Stimulated activated CD8-positive, alpha-beta memory T cell treated with anti-CD3 and anti-CD28 coated beads, Interleukin-15, amount 100 ng/mL, for 4 hours (primary cell): ENCODE data around the gene SLC35F3.
"Not testable (repeated sequence)": the region's sequence is repeated elsewhere in the genome, so short reads cannot be mapped to it uniquely, and the experiment has no call there.

ENCODE experiments used
- DNase-seq, 2 donors: peaks; one replicate each; pipeline ENCODE4 v3.0.0-alpha.2; 2020; ENCODE audit warnings: low read depth in 2 of 2

Gene SLC35F3

GRCh38 chr1:233904633-233905415, at the start of gene SLC35F3:
Gene SLC35F3 (plus strand): TSS chr1:233904676.
- no peak for DNase-seq

DNA sequence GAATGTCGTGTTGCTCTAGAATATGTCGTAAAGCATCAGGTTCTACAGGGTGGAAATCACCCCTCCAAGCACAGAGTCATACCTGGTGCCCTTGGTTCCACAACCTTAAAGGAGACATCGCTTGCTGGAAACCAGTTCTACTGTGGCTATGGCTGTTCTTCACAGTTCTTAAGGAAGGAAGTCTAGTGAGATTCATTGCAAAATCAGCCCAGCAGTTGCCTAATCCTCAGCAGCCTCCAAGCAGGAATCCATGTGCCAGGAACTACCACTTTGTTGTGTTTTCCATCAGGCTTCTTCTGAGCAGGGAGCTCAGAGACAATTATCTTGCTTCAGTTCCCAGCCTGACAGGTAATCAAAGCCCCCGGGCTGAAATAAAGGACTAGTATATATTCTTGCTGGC, 45.0 kb upstream of the SLC35F3 start:
- DNase-seq, result no peak

- DNase-seq, result no peak
These were observed 40.5 kb upstream of the SLC35F3 start for GRCh38 chr1:233863901-233864545.

- no peak for DNase-seq
These were observed 39.9 kb upstream of the SLC35F3 start for GRCh38 chr1:233864578-233864977.

GRCh38 chr1:233865216-233865615, 39.3 kb upstream of the SLC35F3 start:
- no peak for DNase-seq

DNA sequence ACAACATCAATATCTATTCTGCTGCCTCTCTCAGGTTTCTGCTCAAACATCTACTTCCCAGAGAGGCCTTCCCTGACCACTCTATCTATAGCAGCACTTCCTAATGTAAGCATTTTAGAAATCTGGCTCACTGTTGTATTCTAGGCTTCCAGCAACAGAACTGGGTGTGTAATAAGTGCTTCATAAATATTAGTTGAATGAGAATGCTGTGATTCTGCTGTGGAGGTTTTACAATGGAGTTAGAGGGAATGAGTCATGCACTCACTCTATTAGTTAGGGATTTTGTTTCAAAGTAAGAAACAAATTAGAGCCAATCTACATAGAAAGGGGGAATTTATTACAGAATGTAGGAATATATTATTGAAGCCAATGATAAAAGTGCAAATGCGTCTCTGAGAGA, 38.6 kb upstream of the SLC35F3 start:
- DNase-seq, result no peak

DNA sequence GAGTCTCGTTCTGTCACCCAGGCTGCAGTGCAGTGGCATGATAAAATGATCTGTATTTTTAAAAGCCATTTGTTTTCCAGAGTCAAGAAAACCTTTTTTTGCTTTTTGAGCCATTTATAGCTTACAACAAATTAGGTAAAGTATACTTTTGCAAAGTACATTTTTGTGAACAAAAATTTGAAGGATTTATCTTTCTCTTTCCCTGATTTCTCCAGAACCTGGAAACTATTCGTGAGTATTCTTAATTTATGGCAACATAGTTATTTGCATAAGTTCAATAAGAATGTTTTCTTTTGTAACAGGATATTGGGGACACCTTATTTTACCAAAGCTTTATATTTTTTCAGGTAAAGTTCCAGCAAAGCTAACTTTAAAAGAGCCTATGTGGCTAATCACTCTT, 37.4 kb upstream of the SLC35F3 start:
- DNase-seq, result no peak

- DNase-seq, result no peak
These were observed 36.0 kb upstream of the SLC35F3 start for GRCh38 chr1:233868461-233868860.

- no peak for DNase-seq
These were observed 34.8 kb upstream of the SLC35F3 start for GRCh38 chr1:233869680-233870079.

DNA sequence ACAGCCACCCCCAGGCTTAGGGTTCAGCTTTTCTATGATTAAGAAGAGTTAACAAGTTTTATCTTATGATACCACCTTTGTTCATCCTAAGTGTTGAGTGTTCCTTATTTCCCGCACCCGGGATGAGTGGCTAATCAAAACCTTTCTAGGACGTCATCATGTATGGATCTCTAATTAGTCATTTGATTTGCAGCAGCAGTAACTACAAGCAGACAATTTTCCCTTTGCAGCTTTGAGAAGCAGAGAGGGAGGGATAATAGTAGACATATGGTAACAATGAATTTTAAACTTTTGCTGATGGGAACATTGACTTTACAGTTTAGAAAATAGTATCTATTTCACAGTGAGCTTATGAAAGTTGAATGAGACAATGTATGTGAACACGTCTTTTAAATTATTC, 30.8 kb upstream of the SLC35F3 start:
- no peak for DNase-seq

DNA sequence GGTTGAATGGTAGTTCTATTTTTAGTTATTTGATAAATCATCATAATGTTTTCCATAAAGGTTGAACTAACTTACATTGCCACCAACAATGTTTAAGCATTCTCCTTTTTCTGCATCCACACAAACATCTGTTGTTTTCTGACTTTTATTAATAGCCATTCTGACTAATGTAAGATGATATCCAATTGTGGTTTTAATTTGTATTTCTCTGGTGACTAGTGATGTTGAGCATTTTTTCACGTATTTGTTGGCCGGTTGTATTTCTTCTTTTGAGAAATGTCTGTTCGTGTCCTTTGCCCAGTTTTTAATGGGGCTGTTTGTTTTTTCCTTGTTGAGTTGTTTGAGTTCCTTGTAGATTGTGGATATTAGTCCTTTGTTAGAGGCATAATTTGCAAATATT, 24.6 kb upstream of the SLC35F3 start:
- no peak for DNase-seq

DNA sequence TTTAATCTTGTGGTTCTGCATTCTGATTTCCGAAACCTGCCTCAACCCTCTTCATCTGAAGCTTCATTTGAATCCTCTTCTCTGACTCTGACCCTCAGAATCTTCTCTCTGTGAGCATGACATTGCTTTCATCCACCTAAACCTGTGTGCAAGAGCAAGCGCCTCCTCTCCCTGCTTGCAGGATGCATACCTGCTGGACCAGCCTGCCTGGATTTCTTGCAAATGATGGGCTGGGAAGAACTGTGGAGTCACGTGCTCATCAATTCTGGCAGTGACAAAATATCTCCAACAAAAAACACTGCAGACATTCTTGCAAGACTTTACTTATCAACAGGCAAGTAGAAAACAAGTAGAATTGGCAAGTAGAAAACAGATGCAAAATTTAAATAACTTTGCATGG, 20.8 kb upstream of the SLC35F3 start:
- DNase-seq, result no peak

DNA sequence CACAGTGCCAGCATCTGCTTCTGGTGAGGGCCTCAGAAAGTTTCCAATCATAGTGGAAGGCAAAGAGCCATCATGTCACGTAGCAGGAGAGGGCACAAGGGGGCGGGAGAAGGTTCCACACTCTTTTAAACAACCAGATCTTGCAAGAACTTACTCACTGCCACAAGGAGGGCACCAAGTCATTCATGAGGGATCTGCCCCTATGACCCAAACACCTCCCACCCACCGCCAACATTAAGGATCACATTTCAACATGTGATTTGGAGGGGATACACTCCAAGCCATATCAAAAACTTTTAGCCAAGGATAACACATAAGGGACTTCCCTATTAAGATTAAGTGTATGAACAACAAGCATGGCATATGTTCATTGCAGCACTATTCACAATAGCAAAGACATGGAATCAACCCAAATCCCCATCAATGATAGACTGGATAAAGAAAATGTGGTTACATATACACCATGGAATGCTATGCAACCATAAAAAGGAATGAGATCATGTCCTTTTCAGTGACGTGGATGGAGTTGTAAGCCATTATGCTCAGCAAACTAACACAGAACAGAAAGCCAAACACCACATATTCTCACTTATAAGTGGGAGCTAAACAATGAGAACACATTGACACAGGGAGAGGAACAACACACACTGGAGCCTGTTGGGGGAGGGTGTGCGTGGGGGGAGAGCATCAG, 19.9 kb upstream of the SLC35F3 start:
- DNase-seq, result no peak

- no peak for DNase-seq
These were observed 19.1 kb upstream of the SLC35F3 start for GRCh38 chr1:233885196-233885920.

DNA sequence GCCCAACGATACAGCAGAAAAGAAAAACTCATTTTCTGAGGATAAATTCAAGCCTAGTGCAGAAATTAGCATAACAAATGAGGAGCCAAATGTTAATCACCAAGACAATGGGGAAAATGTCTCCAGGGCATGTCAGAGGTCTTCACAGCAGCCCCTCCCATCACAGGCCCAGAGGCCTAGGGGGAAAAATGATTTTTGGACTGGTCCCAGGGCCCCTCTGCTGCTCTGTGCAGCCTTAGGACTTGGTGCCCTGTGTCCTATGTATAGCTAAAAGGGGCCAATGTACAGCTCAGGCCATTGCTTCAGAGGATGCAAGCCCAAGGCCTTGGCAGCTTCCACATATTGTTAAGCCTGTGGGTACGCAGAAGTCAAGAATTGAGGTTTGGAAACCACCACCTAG, 13.3 kb upstream of the SLC35F3 start:
- DNase-seq, result not testable (repeated sequence)

GRCh38 chr1:233897325-233898162, 6.9 kb upstream of the SLC35F3 start:
- DNase-seq, result no peak

GRCh38 chr1:233901495-233901894, 3.0 kb upstream of the SLC35F3 start:
- DNase-seq, result no peak

DNA sequence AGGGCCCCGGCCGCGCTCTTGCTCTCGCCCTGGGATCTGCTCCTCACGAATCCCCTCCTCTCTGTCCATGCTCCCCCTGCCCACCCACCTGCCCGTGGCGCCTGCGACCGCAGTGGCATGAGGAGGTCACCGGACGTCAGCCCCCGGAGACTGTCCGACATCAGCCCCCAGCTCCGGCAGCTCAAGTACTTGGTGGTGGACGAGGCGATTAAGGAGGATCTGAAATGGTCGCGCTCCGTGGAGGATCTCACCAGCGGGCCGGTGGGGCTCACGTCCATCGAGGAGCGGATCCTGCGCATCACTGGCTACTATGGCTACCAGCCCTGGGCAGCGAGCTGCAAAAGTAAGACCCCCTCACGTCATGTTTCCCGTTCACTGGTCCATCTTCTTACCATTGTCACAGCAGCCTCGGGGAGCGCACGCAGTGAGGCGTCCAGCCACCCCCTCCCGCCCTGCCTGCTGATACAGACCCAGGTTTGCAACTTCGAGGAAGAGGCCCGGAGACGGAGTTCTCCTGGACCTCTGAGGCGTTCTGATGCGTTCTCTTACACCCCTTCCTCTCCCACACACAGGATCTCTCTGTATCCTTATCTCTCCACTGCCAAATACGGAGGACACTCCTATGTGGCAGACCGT, 1.1 kb downstream of the SLC35F3 start:
- DNase-seq, result no peak

GRCh38 chr1:233907151-233907550, 2.7 kb downstream of the SLC35F3 start:
- no peak for DNase-seq

DNA sequence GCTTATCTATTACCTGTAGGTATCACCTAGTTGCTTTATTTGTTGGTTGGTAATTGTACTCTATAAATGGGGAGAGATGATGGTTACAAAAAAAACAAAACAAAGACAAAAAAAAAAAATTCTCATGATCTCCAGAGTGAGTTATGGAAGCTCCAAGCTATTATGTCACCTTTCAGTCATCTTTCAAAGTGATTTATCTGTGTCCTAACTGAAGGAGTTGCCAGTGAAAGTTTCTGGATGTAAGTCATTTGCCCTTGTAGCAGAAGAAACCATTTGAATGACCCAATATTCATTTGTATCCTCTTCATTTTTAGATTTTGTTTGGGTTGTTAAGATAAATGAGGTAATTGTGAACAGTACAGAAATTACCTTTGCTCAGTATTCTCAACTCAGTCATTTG, 3.6 kb downstream of the SLC35F3 start:
- no peak for DNase-seq

DNA sequence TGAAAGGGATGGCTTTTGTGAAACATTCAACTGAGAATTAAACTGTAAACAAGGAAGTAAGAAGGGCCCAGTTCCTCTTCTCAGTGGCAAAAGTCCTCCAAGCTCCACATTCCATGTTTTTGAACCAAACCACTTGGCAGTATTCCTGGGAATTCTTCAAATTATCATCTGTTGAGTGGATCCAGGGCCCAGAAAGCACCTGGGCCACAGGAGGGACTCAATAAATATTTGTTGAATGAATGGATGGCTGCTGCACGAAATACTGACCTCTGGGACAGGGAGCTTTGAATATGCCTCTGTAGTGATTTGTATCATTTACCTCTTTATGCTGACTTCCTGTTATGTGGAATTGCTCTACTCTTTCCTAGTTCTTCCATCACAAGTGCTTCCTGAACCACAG, 4.7 kb downstream of the SLC35F3 start:
- no peak for DNase-seq
